GM18520 (cell line): Measurements from ENCODE around the gene RASGEF1C.
"Not testable (repeated sequence)": the region's sequence is repeated elsewhere in the genome, so short reads cannot be mapped to it uniquely, and the experiment has no call there.

Source experiments
- ATAC-seq: cut with Tn5 transposase; IDR thresholded peaks from one replicate; pipeline ENCODE4 v1.9.1; 2021; ENCODE audit not compliant: unreplicated experiment

Gene RASGEF1C

GRCh38 chr5:180104168-180104530 is 104.9 kb downstream of the RASGEF1C start:
- no peak for ATAC-seq

- no peak for ATAC-seq
Observed at GRCh38 chr5:180103487-180104167, 105.4 kb downstream of the RASGEF1C start.

GRCh38 chr5:180102636-180103035 is 106.4 kb downstream of the RASGEF1C start:
- no peak for ATAC-seq

GRCh38 chr5:180101451-180102105 is 107.4 kb downstream of the RASGEF1C start:
- ATAC-seq, result no peak

- ATAC-seq, result no peak
Observed at GRCh38 chr5:180100621-180101450, 108.2 kb downstream of the RASGEF1C start.

- no peak for ATAC-seq
Observed at GRCh38 chr5:180099733-180100611, 109.0 kb downstream of the RASGEF1C start.

GRCh38 chr5:180098991-180099732 is 109.8 kb downstream of the RASGEF1C start:
- no peak for ATAC-seq

- no peak for ATAC-seq
Observed at GRCh38 chr5:180098526-180098925, 110.5 kb downstream of the RASGEF1C start.

- no peak for ATAC-seq
Observed at GRCh38 chr5:180097926-180098325, 111.1 kb downstream of the RASGEF1C start.

- ATAC-seq, result no peak
Observed at GRCh38 chr5:180097163-180097894, 111.7 kb downstream of the RASGEF1C start.

GRCh38 chr5:180096616-180097015 is 112.4 kb downstream of the RASGEF1C start:
- no peak for ATAC-seq

GRCh38 chr5:180095545-180095944 is 113.5 kb downstream of the RASGEF1C start:
- ATAC-seq, result no peak

GRCh38 chr5:180093651-180094382 is 115.2 kb downstream of the RASGEF1C start:
- no peak for ATAC-seq

- ATAC-seq, result no peak
Observed at GRCh38 chr5:180093241-180093640, 115.8 kb downstream of the RASGEF1C start.

GRCh38 chr5:180090769-180091546 is 118.1 kb downstream of the RASGEF1C start:
- ATAC-seq, result no peak

- no peak for ATAC-seq
Observed at GRCh38 chr5:180090098-180090768, 118.8 kb downstream of the RASGEF1C start.

GRCh38 chr5:180089628-180090027 is 119.4 kb downstream of the RASGEF1C start:
- ATAC-seq, result not testable (repeated sequence)

- no peak for ATAC-seq
Observed at GRCh38 chr5:180088561-180088960, 120.5 kb downstream of the RASGEF1C start.
